ENCODE results near the gene ICA1L. TPM values are rescaled to one million over a fixed set of nuclear protein-coding genes. Genes with fewer than 3 reads are reported as not detected.

The ICA1L gene
- total and polyA plus RNA-seq, 7 donors: 0.65 to 5.5 (median 5.0) TPM

GRCh38 chr2:202754936-202755335 lies 116.6 kb downstream of the ICA1L start:
- Histone ChIP-seq H3K27ac (no peak overlapping the region), H3K4me1 (no peaks in the 10 kb centered on the region), H3K9me3 (no peaks in the 10 kb centered on the region), H3K27me3 (ENCODE audit: insufficient read depth in 3 of 3, low read length in 2 of 3) (no peaks in the 10 kb centered on the region), H3K4me3 (no peak overlapping the region), H3K36me3 (ENCODE audit: insufficient read depth in 1 of 2, low read depth in 1 of 2) (peaks cover 2 to 26% of the 10 kb centered on the region in 2 donors)
- intact Hi-C loops (cut with DNase I): no loop called here
- 64 to 74% (median 71%) methylated on average over 6 of the region's 6 CpGs for WGBS, 3 donors
- ATAC-seq: no peak
- TF ChIP-seq CTCF (IDR thresholded peaks at IDR 0.05): no peak
- DNase-seq: no peak

GRCh38 chr2:202752071-202752470 lies 119.5 kb downstream of the ICA1L start:
- Histone ChIP-seq H3K27me3 (ENCODE audit: insufficient read depth in 3 of 3, low read length in 2 of 3) (no peaks in the 10 kb centered on the region), H3K36me3 (ENCODE audit: insufficient read depth in 1 of 2, low read depth in 1 of 2) (peaks cover 2 to 6% of the 10 kb centered on the region in 2 donors), H3K27ac (no peak overlapping the region), H3K4me1 (no peaks in the 10 kb centered on the region), H3K4me3 (no peak overlapping the region), H3K9me3 (peaks cover 4% of the 10 kb centered on the region)
- intact Hi-C loops (cut with DNase I): no loop called here
- ATAC-seq: no peak
- WGBS, 3 donors: 68 to 76% (median 75%) methylated on average over 2 of the region's 2 CpGs
- TF ChIP-seq CTCF (IDR thresholded peaks at IDR 0.05): no peak
- no peak for DNase-seq

- H3K9me3 ChIP-seq: peaks cover 4% of the 10 kb centered on the region
- no peak for ATAC-seq
- WGBS, 3 donors: 86 to 90% (median 86%) methylated on average over 3 of the region's 3 CpGs
- TF ChIP-seq CTCF (IDR thresholded peaks at IDR 0.05): no peak
- H3K27ac ChIP-seq: no peak overlapping the region
- no peak for DNase-seq
- intact Hi-C loops (cut with DNase I): no loop called here
- no peaks in the 10 kb centered on the region for H3K27me3 ChIP-seq (ENCODE audit: insufficient read depth in 3 of 3, low read length in 2 of 3)
- H3K4me1 ChIP-seq: no peaks in the 10 kb centered on the region
- H3K4me3 ChIP-seq: no peak overlapping the region
- H3K36me3 ChIP-seq (ENCODE audit: insufficient read depth in 1 of 2, low read depth in 1 of 2): no peaks in the 10 kb centered on the region
Measured at GRCh38 chr2:202750763-202751427, 120.7 kb downstream of the ICA1L start.

DNA sequence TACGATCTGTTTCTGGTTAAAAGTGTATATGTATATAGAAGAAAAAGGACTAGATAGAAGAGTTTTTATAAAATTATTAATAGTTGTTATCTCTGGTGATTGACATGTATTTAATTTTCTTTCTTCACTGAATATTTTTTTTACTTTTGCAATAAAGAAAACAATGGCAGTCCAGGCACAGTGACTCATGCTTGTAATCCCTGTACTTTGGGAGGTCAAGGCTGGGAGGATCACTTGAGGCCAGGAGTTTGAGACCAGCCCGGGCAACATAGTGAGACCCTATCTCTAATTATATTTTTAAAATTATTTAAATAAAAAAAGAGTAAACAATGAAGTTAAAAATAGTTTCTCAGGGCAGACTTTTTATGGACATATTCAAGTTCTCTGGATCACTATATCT lies 122.1 kb downstream of the ICA1L start:
- Histone ChIP-seq H3K4me1 (no peaks in the 10 kb centered on the region), H3K36me3 (ENCODE audit: insufficient read depth in 1 of 2, low read depth in 1 of 2) (no peaks in the 10 kb centered on the region), H3K27me3 (ENCODE audit: insufficient read depth in 3 of 3, low read length in 2 of 3) (no peaks in the 10 kb centered on the region), H3K27ac (no peak overlapping the region), H3K4me3 (no peak overlapping the region), H3K9me3 (peaks cover 4% of the 10 kb centered on the region)
- intact Hi-C loops (cut with DNase I): no loop called here
- WGBS, 3 donors: 92 to 98% (median 97%) methylated on average over 2 of the region's 2 CpGs
- DNase-seq: no peak
- no peak for TF ChIP-seq CTCF (IDR thresholded peaks at IDR 0.05)
- ATAC-seq: no peak

- DNase-seq (no peak), ATAC-seq (no peak)
- Histone ChIP-seq H3K27me3 (ENCODE audit: insufficient read depth in 3 of 3, low read length in 2 of 3) (no peaks in the 10 kb centered on the region), H3K27ac (no peak overlapping the region), H3K4me3 (no peak overlapping the region), H3K9me3 (peaks cover 19% of the 10 kb centered on the region), H3K36me3 (ENCODE audit: insufficient read depth in 1 of 2, low read depth in 1 of 2) (no peaks in the 10 kb centered on the region), H3K4me1 (no peaks in the 10 kb centered on the region)
- no peak for TF ChIP-seq CTCF (IDR thresholded peaks at IDR 0.05)
- WGBS, 3 donors: 99 to 100% (median 100%) methylated on average over 1 of the region's 1 CpG
- intact Hi-C loops (cut with DNase I): no loop called here
Measured at GRCh38 chr2:202743613-202744012, 128.0 kb downstream of the ICA1L start.

All from psoas muscle (tissue), 8 donors.